SH-SY5Y (cell line): ENCODE measurements around the gene ZKSCAN8.

Source experiments
- GATA2 ChIP-seq: IDR thresholded peaks from 2 replicates; pipeline ENCODE4 v1.6.1; 2011; ENCODE audit warnings: mild to moderate bottlenecking, low read depth, low read length
- GATA3 ChIP-seq: IDR thresholded peaks from 2 replicates; pipeline ENCODE4 v1.6.1; 2011; ENCODE audit warnings: low read depth, mild to moderate bottlenecking, low read length, moderate library complexity

- TF ChIP-seq GATA2 (no peak), GATA3 (no peak)
These were observed 6.3 kb upstream of the ZKSCAN8 start for GRCh38 chr6:28135393-28135792.
